Omental fat pad (tissue), 4 donors: ENCODE measurements around the gene SDK2. TPM values are rescaled to one million over a fixed set of nuclear protein-coding genes. Genes with fewer than 3 reads are reported as not detected.

Source experiments
- ATAC-seq: fragments of 150-250 bp; one replicate; pipeline ENCODE4 v1.9.1; 2016; ENCODE audit warnings: mild to moderate bottlenecking, moderate library complexity; ENCODE audit not compliant: low FRiP score
- DNase-seq: peaks from one replicate; pipeline ENCODE4 v3.0.0-alpha.2; 2019; ENCODE audit warnings: low spot score
- CTCF ChIP-seq, 3 donors: fragments of 450-650 bp; IDR thresholded peaks; one replicate each; pipeline ENCODE4 v1.5.1; 2016 to 2017; ENCODE audit warnings: antibody characterized with exemption in 3 of 3, mild to moderate bottlenecking in 3 of 3, moderate library complexity in 2 of 3
- total RNA-seq, 4 donors: library from RNA; depleted of rRNA; stranded (reverse); fragments of >200 nt; gene quantifications; one replicate each; pipeline ENCODE4 v1.1.0, GENCODE V29; 2016

Gene SDK2
- total RNA-seq, 4 donors from 2014 or later, result 0.46 to 1.4 (median 0.64) TPM

- no peak for DNase-seq
- no peak for TF ChIP-seq CTCF (IDR thresholded peaks at IDR 0.05)
- no peak for ATAC-seq
Observed at GRCh38 chr17:73516431-73516830, 127.8 kb downstream of the SDK2 start.

- ATAC-seq, result no peak
- no peak for TF ChIP-seq CTCF (IDR thresholded peaks at IDR 0.05)
- DNase-seq, result no peak
Observed at GRCh38 chr17:73514146-73514863, 129.9 kb downstream of the SDK2 start.

GRCh38 chr17:73513426-73513825 lies 130.8 kb downstream of the SDK2 start:
- no peak for DNase-seq
- no peak for TF ChIP-seq CTCF (IDR thresholded peaks at IDR 0.05)
- ATAC-seq, result no peak

- ATAC-seq (no peak), DNase-seq (no peak)
- no peak for TF ChIP-seq CTCF (IDR thresholded peaks at IDR 0.05)
Observed at GRCh38 chr17:73511719-73512115, 132.5 kb downstream of the SDK2 start.

- no peak for DNase-seq
- ATAC-seq, result no peak
- TF ChIP-seq CTCF (IDR thresholded peaks at IDR 0.05), result no peak
Observed at GRCh38 chr17:73510981-73511718, 133.1 kb downstream of the SDK2 start.

GRCh38 chr17:73508931-73509605 lies 135.2 kb downstream of the SDK2 start:
- DNase-seq (no peak), ATAC-seq (no peak)
- no peak for TF ChIP-seq CTCF (IDR thresholded peaks at IDR 0.05)
